BE2C (cell line): ENCODE results near the gene STAP2.
A peak's percentile ranks its signal among the peaks of the same experiment; 100 is the strongest.
"Not testable (repeated sequence)": the region's sequence is repeated elsewhere in the genome, so short reads cannot be mapped to it uniquely, and the experiment has no call there.

Experiments used
- DNase-seq: peaks from one replicate; pipeline ENCODE4 v3.0.0-alpha.2; 2020
- H3K27me3 ChIP-seq: fragments of 250-450 bp; sonication (Bioruptor Pico); 2 replicates; pipeline ENCODE4 v1.5.1; 2020; ENCODE audit warnings: mild to moderate bottlenecking
- H3K36me3 ChIP-seq: fragments of 250-450 bp; sonication (Bioruptor Pico); 2 replicates; pipeline ENCODE4 v1.5.1; 2020; ENCODE audit warnings: mild to moderate bottlenecking
- H3K4me1 ChIP-seq: fragments of 250-450 bp; sonication (Bioruptor Pico); 2 replicates; pipeline ENCODE4 v1.5.1; 2020
- H3K4me3 ChIP-seq: 2 replicates; pipeline ENCODE4 v1.5.1; 2011; ENCODE audit warnings: low read depth, low read length
- H3K9me3 ChIP-seq: fragments of 250-450 bp; sonication (Bioruptor Pico); 2 replicates; pipeline ENCODE4 v1.5.1; 2020
- TF ChIP-seq, protein P1 (sequence below): IDR thresholded peaks from 2 replicates; pipeline ENCODE4 v1.5.1; 2012; ENCODE audit warnings: mild to moderate bottlenecking, low read depth, low read length

Gene STAP2

DNA sequence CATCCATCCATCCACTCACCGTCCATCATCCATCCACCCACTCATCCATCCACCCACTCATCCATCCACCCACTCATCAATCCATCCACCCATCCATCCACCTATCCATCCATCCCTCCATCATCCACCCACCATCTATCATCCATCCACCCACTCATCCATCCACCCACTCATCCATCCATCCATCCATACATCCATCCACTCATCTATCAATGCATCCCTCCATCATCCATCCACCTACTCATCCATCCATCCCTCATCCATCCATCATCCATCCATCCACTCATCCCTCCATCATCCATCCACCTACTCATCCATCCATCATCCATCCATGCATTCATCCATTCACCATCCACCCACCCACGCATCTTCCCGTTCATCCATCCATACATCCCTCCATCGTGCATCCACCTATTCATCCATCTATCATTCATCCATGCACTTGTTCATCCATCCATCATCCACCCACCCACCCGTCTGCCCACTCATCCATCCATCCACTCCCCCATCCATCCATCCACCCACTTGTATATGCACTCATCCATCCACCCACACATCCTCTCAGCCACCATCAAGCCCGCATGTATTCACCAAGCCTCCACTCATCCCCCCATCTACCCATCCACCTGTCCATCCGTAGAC, 3.6 kb downstream of the STAP2 start:
- no peak for DNase-seq
- TF ChIP-seq, protein P1, sequence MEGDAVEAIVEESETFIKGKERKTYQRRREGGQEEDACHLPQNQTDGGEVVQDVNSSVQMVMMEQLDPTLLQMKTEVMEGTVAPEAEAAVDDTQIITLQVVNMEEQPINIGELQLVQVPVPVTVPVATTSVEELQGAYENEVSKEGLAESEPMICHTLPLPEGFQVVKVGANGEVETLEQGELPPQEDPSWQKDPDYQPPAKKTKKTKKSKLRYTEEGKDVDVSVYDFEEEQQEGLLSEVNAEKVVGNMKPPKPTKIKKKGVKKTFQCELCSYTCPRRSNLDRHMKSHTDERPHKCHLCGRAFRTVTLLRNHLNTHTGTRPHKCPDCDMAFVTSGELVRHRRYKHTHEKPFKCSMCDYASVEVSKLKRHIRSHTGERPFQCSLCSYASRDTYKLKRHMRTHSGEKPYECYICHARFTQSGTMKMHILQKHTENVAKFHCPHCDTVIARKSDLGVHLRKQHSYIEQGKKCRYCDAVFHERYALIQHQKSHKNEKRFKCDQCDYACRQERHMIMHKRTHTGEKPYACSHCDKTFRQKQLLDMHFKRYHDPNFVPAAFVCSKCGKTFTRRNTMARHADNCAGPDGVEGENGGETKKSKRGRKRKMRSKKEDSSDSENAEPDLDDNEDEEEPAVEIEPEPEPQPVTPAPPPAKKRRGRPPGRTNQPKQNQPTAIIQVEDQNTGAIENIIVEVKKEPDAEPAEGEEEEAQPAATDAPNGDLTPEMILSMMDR: no peak
- no peaks in the 10 kb centered on the region for H3K4me1 ChIP-seq
- H3K4me3 ChIP-seq: no peak overlapping the region
- H3K27me3 ChIP-seq: no peaks in the 10 kb centered on the region
- H3K9me3 ChIP-seq: no peaks in the 10 kb centered on the region
- no peaks in the 10 kb centered on the region for H3K36me3 ChIP-seq

DNA sequence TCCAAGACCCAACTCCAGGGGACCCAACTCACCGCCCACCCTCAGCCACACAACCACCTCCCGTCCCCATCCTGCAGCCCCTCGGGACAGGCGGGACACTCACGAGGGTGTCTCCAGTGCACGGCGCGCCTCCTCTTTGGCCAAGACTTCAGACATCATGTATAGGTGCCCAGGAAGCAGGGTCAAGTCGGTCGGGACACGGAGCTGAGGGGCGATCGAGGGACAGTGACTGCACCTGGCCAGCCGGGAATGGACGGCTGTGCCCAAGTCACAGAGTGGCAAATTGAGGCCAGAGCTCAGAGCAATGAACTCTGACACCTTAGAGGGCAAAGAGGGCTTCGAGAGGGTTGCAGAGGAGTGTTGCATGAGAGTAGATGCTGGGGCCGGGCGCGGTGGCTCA, 8.8 kb downstream of the STAP2 start:
- no peak for DNase-seq
- TF ChIP-seq, protein P1: no peak
- peaks cover 2% of the 10 kb centered on the region for H3K4me1 ChIP-seq
- H3K9me3 ChIP-seq: peaks cover 4% of the 10 kb centered on the region; the same call in 1 of the 2 replicates
- H3K36me3 ChIP-seq: no peaks in the 10 kb centered on the region
- no peak overlapping the region for H3K4me3 ChIP-seq
- no peaks in the 10 kb centered on the region for H3K27me3 ChIP-seq

DNA sequence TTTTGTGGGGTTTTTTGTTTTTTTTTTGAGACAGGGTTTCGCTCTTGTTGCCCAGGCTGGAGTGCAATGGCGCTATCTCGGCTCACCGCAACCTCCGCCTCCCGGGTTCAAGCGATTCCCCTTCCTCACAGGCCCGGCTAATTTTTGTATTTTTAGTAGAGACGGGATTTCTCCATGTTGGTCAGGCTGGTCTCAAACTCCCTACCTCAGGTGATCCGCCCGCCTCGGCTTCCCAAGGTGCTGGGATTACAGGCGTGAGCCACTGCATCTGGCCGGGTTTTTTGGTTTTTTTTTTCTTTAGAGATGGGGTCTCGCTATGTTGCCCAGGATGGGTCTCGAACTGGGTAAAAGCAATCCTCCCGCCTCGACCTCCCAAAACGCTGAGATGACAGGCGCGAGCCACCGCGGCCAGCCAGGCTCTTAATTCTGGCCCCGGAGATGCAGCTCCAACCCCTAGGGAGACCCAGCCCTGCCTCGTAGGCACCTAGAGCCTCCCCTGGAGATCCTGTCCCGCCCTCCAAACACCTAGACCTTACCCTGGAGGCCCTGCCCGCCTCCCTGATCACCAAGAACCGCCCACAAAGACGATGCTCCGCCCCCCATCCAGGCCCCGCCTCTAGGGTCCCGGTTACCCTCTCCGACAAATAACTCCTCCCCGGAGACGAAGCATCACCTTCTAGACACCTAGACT, 9.5 kb downstream of the STAP2 start:
- not testable (repeated sequence) for H3K4me1 ChIP-seq, H3K9me3 ChIP-seq, DNase-seq, H3K36me3 ChIP-seq, H3K27me3 ChIP-seq
- peak overlapping the region; percentile 33 for H3K4me3 ChIP-seq

DNA sequence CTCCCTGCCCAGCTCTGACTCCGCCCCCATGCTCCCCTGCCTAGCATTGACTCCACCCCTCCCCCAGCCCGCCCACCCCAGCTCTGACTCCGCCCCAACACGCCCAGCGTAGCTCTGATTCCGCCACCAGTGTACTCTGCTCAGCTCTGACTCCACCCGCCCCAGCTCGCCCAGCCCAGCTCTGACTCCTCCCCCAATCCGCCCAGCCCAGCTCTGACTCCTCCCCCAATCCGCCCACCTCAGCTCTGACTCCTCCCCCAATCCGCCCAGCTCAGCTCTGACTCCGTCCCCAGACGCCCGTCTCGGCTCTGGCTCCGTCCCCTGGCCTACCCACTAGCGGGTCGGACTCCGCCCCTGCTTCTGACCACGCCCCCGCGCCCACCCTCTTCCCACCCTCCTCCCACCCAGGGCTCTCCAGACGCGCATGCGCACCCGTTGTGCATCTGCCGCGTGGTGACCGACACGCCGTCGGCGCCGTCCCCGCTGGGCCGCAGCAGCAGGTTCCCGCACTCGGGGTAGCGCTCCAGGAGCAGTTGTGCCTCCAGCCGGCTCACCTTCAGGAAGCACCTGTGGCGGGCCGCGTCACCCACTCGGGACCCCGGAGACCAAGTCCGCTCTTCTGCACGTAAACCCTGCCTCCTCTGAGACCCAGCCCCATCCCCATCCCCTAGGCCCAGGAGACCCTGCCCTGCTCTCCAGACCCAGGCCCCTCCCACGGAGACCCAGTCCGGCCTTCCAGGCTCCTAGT, 10.2 kb downstream of the STAP2 start:
- Histone ChIP-seq H3K4me1 (peaks cover 2% of the 10 kb centered on the region), H3K36me3 (no peaks in the 10 kb centered on the region), H3K9me3 (peaks cover 4% of the 10 kb centered on the region; the same call in 1 of the 2 replicates), H3K27me3 (no peaks in the 10 kb centered on the region), H3K4me3 (peak overlapping the region; percentile 33)
- TF ChIP-seq, protein P1: no peak
- peak; percentile 94 for DNase-seq

DNA sequence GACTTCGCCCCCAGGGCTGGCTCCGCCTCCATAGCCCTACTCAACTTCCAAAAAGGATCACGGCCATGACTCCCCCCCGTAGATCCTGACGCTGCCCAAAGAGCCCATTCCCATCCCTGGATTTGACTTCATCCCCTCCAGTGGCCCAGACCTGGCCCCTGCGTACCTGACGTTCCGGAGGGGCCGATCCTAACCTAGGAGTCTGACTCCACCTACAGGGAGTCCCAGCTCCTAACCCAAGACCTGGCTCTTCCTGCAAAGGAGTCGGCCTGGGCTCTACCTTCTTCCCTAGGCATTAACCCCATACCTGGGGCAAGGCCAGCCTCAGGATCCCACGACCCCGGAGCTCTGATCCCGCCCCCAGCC, 10.8 kb downstream of the STAP2 start:
- H3K27me3 ChIP-seq: no peaks in the 10 kb centered on the region
- peaks cover 4% of the 10 kb centered on the region; the same call in 1 of the 2 replicates for H3K9me3 ChIP-seq
- DNase-seq: no peak
- TF ChIP-seq, protein P1: no peak
- no peaks in the 10 kb centered on the region for H3K36me3 ChIP-seq
- peaks cover 2% of the 10 kb centered on the region for H3K4me1 ChIP-seq
- no peak overlapping the region for H3K4me3 ChIP-seq

DNA sequence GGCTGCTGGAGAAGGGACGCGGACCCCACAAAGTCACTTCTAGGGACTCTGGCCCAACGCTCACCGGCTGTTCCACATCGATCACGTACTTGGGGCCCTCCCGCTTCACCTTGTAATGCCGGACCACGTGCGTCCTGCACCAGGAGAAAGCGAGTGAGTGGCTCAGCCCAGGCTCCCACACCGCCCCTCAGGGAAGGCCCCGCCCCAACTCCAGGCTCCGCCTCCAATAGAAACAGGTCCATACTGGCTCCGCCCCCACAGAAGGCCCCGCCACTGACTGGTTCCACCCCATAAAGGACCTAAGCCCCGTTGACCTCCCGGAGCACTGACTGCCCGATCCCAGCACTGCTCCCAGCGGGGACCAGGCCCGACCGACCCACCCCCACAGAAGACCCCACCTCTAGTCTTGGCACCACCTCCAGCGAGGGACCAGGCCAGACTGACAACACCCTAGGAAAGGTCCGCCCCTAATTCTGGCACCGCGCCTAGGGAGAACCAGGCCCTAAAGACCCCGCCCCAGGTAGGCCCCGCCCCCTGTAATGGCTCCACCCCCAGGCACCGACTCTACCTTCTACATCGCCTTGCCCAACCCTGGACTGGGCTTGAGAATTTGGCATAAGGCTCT, 11.3 kb downstream of the STAP2 start:
- DNase-seq: peak; percentile 83
- Histone ChIP-seq H3K4me3 (no peak overlapping the region), H3K27me3 (no peaks in the 10 kb centered on the region), H3K9me3 (peaks cover 4% of the 10 kb centered on the region; the same call in 1 of the 2 replicates), H3K4me1 (peaks cover 2% of the 10 kb centered on the region), H3K36me3 (no peaks in the 10 kb centered on the region)
- TF ChIP-seq, protein P1: no peak
